GM18909 (cell line): ENCODE results near the gene DHRS12.
A peak's percentile ranks its signal among the peaks of the same experiment; 100 is the strongest.

Experiments
- ATAC-seq: cut with Tn5 transposase; IDR thresholded peaks from one replicate; pipeline ENCODE4 v1.9.1; 2021; ENCODE audit warnings: mild to moderate bottlenecking; ENCODE audit not compliant: unreplicated experiment, poor library complexity

Gene DHRS12

DNA sequence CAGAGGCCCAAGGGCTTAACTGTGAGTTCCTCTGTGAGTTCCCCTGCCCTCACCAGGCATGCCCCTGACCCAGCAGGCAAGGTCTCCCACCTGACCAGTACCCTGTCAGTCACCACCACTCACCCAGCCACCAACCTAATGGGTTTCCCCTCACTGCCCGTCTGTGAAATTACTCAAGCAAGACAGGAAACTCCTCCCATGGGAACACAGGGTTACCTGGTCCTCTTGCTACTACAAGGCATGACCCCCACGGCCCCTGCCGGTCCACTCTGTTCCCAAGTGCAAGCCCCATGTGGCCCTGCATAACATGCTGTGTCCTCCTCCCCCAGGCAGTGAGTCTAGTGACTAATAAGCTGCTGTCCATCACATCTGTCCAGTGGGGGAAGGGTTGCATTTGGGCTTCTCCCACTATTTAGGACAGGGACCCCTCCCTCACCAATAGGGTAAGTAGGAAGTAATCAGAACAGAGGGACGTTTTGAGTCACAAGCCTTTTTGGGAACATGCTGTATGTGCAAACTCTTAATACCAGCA is 8.0 kb upstream of the DHRS12 start:
- ATAC-seq, result peak; percentile 43

DNA sequence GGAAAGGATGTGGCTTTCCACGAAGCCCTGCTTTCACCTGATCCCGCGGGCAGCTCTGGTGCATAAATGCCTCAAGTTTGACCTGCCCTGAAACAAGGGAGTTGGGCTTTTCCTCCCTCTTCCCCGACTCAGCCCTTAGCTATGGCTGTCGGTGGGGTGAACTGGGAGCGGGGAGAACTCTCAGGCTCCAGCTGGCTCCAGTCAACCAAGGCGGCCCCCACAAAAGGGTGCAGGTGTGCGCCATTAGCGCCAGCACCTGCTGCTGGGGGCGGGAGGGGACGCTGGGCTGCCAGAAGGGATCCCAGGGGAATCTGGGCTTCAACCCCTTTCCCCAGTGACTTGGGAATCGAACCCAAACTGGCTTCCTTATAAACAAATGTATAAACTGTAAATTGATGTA is 7.1 kb upstream of the DHRS12 start:
- ATAC-seq, result no peak

DNA sequence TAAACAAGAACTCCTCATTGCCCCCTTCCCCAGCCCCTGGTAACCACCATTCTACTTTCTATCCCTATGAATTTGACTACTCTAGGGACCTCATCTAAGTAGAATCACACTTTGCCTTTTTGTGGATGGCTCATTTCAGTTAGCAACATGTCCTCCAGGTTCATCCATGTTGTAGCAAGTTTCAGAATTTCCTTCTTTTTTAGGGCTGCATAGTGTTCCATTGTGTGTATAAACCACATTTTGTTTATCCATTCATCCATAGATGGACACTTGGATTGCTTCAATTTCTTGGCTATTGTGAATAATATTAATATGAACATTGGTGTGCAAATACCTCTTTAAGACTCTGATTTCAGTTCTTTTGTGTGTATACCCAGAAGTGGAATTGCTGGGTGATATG is 4.8 kb upstream of the DHRS12 start:
- ATAC-seq, result no peak

DNA sequence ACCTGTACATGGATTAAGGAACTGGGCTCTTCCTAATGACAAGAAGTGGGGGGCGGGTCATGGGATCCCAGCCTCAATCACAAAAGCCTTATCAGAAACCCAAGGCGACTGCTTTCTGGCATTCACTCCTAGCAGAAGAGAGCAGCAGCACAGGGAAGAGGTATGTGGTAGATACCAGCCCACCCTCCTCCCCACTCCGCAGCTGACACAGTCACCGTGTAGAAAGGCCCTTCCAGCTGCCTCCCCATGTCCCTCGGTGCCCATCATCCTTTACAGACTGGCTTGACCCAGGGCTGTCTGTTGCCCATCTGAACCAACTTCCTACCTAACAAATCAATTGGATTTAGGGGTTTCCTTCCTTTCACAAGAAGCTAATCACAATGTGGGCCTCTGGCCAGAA is 3.1 kb upstream of the DHRS12 start:
- ATAC-seq, result no peak

DNA sequence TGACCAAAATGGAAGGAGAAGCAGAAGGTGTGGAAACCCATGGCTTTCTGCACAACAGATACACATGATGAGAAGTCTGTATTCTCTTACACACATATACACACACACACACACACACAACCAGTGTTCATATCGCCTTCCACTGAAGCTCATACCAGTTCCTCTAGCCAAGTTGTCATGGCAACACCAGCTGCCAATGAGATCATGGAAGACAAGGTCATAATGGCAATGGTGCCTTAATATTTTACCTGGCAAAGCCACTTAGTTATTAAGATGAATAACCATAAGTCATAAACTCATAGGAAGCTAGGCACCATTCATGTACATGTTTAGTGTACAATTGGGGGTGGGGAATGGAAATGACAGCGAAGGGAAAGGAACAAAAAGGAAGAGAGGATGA is 2.6 kb upstream of the DHRS12 start:
- ATAC-seq, result no peak

DNA sequence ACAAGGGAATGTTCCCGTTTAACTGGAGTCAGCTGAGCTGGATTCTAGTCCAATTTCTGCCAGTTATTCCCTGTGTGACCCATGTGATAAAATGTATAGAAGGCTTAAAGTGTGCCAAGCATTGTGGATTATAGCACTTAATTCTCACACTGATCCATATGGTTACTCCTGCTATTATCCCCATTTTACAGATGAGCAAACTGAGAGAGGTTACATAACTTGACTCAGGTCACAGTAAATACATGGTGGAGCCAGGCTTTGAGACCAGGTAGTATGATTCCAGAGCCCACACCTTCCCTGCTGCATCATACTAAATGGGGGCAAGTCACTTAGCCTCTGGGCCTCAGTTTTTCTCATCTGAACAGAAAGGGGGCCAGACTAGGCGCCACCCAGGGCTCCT is 2.0 kb upstream of the DHRS12 start:
- ATAC-seq, result no peak

DNA sequence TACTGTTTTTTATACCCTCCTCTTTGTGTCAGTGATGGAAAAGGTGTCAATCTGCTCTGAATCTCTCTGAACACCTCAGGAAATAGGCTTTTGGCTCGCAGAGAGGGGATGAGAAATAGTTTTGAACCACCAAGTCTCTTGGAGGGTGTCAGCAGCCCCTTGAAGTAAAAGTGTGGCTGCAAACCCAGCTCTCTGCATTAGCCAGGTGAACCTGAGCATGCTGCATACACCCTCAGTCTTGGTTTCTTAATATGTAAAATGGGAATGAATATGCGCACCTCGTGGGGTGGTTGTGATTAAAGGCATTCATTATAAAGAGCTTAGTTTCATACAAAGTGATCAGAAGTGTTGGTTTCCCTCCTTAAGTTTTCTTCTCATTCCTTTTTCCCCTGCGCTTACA is 1.4 kb upstream of the DHRS12 start:
- ATAC-seq, result no peak

DNA sequence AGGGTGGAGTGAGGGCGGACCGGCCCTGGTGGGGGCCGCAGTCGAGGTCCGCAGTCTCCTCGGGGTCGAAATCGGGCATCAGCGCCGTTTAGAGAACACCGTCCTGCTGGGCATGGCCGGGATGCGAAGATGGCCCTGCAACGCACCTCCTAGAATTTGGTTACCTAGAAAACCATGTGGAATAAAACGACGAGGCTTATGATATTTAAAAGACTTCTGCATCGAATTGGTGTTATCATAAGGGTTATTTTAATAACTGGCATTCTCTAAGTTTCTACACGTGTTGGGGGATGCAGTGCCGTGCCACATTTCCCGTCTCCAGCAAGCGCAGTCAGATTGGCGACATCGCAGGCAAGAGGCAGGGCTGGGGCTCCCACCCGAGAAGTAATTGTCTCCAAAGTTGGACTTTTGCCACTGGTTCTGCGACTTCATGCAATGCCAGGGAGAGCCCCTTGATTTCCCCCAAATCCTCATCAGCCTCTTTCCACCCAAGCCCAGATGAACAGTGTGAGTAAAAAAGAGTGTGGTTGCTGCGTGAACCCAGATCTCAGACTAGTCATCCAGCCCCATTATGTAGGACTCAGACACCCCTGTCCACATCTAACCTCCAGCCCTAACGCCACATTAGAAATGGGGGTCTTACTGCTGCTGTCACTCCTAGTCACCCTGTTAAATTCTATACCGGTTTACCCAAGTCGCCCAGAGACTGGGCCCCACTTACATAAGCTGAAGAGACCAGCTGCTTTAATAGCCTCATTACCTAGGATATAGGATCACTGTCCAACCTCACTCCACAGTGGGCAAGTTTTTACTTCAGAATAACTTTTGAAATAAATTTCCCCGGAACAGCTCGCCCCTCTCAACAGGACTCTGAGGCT is 571 bp upstream of the DHRS12 start:
- no peak for ATAC-seq

DNA sequence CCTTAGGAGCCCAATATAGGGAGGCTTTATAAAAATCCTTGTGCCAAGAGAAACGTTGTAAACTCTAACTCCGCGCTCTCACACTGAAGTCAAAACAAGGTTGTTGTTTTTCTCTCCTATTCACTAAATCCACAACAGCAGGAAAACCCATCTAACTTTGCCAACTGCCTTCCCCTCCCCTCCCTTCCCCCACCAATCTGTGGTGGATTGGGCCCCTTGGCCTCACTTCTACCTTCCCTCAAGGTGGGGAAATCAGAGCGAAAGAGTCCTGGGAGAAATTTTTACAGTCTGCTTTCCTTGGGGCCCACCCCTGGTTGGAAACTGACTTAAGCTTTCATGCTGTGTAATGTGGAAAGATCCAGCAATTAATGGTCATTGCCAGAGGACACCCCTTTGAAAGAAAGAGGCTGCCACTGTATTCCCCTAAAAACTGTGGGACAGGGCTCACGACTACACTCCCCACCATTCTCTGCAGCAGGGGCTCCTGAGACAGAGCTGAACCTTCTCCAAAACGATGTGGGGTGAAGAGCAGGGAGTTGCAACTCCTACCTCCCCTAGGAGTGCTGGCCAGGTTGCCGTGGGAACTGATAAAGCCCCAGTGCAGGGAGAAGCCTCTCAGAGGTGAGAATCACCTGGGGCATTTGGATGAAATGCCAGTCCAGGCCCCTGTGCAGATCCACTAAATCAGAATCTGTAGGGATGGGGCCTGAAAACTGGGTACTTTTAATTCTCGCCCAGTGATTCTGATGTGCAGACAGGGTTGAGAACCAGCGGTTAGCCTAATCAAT is 1.1 kb downstream of the DHRS12 start:
- ATAC-seq, result no peak

DNA sequence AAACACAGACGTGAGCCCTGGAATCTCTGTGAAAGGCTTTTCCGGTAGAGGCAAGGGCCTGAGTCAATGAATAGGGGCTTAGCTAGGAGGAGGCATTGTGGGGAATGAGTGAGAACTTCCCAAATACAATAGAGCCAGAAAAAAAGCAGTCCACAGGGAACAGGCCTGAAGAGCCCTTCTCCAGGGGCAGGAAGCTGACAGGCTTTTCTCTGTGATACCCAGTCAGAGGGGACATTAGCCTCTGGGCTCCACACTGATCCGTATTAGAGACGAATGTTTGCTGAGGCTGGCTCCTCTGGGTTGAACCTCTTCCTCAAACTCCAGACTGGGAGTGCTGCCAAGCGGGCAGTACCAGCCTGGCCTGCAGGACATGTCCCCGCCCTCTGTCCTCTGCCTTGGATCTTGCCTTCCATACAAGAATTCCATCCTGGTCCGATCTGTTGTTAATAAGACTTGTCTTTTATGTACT is 2.3 kb downstream of the DHRS12 start:
- ATAC-seq, result no peak

DNA sequence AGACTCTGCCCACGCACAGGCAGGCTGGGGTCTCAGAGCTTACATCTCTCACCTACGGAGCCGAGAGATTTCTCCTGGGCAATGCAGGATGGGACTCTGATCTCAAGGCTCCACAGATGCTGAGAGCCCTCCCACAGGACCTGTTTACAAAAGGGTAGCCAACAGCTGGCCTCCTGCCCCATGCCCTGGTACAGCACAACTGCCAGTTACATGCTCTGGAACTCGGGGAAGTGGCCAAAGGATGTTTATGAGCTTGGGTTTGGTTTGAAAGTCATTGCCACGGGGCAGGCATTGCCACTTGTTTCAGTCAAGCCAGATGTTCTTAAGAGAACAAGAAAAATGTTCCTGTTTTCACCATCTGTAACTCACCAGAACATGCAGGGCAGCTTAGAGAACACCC is 3.5 kb downstream of the DHRS12 start:
- ATAC-seq, result no peak

DNA sequence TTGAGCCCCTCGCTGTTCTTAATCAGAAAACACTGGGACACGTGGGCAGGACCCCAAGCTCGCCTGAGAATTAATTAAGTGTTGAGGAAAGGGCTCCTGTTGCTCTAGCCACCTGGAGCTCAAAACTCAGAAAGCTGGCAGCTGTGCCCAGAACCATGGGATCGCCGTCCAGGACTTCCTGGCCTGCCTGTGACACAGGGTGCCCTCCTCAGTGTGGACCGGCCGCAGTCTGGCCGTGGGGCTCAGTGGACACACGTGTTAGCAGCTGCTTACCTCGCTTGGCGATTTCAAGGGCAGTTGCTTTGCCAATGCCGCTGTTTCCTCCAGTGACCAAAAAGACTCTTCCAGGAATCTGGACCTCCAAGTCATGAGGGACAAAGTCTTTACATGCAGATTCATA is 4.7 kb downstream of the DHRS12 start:
- ATAC-seq, result no peak

DNA sequence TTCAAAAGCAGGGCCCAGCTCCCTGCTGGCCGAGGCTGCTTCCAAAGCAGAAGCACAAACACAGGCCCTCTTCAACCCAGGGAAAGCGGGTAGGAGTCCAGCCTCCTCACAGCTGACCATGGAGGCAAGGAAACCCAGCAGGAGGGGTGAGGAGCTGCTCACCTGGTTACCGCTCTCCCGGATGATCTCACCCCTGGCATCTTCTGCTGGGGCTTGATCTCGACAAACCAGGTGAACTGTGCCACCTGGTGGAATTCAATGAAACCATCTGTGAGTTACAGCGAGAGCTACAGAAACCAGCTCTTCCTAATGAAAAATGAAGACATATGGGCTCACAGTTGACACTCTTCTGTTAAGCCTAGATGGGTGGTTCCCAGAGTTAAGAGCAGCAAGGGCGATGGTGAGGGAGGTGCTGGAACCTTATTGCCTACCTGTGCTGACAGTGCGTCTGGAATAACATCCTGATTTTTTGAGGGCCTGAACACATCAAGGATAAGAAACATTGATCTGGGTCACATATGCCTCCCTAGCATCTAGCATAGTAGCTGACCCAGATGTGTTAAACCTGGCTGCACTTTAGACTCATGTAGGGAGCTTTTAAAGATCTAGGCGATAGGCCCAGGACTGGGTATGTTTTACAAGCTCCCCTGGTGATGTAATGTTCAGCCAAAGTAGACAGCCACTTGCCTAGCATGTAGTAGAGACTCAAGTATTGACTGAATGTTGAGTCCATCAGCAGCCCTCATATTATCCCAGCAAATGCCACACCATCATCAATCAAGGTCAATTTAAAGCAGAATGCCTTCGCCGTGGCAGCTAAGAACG is 6.1 kb downstream of the DHRS12 start:
- peak; percentile 49 for ATAC-seq

DNA sequence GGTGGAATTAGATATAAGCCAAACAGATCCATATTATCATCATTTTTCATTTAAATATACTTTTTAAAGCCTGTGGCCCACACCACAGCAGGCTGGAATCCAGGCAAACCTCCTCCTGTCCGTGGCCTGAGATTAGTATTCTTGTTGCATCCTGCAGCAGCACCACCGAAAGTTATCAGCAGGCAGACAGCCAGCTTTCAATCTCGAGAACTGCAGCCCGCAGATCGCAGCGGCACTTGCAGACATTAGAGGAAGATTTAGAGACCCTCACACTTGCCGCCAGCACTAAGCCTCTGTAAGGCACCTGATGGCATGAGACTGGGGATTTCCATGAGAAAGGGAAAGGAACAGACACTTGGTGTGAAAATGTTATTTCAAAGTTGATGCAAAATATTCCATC is 7.4 kb downstream of the DHRS12 start:
- ATAC-seq, result no peak

DNA sequence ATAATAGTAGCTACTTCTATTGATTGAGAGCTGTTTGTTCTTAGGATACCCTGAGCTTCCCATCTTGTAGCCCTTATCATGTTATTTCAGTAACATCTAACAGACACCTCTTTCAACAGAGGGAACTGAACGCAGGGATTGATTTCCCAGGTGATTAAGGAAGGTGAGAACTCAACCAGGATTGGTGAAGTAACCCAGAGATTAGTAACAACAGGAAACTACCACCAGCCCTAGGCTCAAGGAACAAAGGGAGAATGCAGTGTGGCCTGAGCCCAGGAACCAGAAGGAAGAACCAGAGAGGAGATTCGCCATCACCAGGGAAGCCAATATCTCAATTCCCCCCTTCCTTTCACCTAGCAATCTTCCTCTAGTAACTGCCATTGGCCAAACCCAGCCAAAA is 8.5 kb downstream of the DHRS12 start:
- ATAC-seq, result no peak

DNA sequence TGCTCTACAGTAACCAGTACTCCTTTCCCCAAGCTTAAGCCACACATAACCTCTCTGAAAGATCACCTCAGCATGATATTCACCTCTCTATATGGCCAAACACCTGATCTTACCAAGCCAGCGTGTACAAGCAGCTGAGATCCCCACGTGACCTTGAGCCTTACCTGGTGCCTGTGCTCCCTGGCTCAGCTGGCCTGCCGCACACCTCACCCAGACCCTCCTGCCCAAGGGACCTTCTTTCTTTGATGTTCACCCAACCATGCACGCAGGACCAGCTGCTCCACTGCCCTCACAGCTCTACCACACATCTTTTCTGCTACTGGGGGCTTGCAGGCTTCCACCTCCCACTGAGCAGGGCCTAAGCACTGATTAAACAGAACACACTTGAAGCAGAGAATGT is 9.0 kb downstream of the DHRS12 start:
- no peak for ATAC-seq

DNA sequence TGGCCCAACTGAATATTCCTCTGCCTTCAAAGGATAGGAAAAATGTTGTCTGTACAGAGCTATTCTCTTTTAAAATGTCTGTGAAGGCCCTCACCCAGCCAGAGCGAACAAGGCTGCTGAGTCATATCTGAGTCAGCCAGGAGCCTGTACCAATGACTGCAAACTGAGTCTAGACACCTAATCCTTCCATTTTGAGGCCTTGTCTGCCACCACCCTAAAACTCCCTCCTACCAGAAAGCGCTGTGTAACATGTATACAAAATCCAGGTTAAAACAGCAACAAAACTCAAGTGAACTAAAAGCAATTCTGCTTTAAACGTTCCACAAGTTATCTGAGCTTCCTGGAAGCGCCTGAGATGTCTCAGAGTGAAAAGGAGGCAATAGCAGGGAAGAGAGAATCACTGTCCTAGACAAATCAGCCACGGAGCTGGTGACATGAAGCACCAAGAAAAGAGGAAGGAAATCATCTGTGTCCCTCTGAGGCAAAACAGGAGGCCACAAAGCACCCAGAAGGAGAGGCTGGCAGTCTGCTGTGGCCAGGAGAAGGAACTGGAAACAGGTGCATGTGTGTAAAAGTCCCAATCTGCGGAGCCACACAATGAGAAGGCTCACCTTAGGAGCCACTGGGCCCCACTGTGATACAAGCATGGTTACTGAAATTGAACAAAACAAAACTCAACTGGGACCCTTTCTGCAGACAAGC is 10.2 kb downstream of the DHRS12 start:
- peak; percentile 62 for ATAC-seq

DNA sequence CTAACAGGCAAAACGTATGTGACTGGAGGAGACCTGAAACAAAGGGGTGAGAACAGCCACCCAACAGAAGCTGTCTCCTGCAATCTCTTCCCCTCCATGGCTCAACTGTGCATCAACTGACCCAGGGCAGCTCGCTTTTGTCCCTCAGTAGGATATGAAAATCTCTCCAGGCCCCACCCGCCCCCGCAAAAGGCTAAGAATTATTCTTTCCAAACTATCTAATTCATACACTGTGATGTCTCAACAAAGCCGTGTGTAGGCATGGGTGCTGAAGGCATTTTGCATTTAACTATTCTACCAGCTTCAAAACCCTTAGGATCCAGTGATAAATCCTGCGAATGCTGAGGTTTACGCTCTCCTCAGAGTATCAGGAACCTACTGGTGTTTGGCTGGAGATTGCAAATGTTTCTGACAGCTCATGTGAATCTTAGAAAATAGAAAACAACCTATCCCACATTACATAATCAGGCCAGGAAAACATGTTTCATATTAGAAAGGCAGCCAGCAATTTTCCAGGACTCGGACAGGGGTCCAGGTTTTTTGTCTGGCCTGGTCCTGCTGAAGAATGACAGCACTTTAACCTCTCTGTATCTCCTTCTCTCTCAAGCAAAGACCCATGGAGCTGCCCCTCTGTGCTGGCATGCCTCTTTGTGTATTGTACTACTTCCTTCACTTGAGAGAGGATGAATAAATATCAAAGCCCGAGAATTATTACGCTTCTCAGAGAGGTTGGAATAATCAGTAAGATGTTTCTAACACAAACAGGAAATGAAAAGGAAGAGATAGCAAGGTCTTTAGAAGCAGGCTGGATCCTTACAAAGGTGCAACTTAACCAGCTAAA is 17.3 kb downstream of the DHRS12 start:
- ATAC-seq, result no peak
